GM18951 (cell line): ENCODE results near the gene TPM2.

Source experiments
- POLR2A ChIP-seq: IDR thresholded peaks from 4 replicates; pipeline ENCODE4 v1.6.1; 2011; ENCODE audit warnings: mild to moderate bottlenecking; ENCODE audit not compliant: insufficient read length, insufficient read depth; ENCODE audit errors: extremely low read depth
- in situ Hi-C: fragments of 300-500 bp; cut with MboI; formaldehyde crosslinking; loops from one replicate; pipeline ENCODE4 v1.12.0; 2022; ENCODE audit warnings: low sequenced_read_pairs, mixed read lengths, inconsistent platforms; ENCODE audit not compliant: unreplicated experiment

Gene TPM2

DNA sequence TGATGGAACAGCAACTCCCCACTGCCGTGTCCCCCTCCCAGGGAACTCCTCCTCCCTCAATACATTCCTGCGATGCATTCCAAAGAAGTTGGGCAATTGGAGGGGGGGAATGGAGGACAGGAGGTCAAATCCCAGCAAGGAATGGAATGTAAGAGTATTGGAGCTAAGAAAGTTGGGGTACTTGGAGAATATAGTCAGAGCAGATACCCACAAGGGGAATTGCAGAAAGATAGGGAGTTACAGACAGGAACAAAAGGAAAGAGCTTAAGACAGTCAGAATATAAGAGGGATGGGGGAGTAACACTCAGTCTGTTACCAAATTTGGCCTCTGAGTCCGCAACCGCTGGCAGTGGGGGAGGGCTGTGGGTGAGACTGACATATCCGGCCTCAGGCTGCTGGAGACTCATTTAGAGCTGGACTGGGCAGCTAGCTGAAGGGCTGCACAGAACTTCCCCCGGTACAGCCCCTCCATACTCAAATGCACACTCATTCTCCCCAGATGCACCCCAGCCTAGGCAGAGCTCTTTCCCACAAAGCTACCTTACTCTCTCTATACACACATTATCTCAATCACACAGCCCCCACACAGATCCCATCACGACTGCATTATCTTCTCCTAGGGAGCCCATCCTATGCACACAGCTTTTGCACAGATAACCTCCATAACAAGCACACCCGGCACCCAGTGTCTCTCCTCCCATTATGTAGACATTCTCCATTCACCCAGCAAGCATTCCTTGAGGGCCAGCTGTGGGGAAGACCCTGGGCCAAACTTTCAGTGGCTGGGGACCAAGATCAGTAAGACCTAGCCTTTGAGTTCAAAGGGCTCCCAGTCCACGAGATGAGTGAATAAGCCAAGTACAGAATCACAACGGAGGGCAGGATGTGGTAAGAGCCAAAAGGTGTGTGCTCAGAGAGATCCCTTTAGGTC, 38.6 kb upstream of the TPM2 start:
- peak; percentile 67 for TF ChIP-seq POLR2A
- in situ Hi-C loops = no loop called here

DNA sequence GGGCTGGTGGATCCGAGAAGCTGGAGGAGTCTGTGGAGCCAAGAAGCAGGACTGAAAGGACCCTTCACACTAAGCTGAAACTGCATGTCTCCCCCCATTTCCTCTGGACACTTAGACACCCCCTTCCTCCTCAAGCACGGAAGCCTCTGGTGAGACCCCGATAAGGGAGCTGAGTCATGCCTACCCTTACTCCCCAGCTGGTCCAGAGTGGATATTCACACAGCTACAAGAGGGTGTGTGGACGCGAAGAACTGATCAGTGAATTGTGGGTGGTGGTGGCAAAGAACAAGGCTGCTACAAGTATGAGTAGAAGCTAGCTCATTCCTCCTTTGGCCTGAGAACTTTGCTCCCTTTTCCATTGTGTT, 37.9 kb upstream of the TPM2 start:
- no peak for TF ChIP-seq POLR2A
- in situ Hi-C loops = no loop called here

GRCh38 chr9:35726931-35727330, 37.2 kb upstream of the TPM2 start:
- TF ChIP-seq POLR2A = no peak
- in situ Hi-C loops = no loop called here

DNA sequence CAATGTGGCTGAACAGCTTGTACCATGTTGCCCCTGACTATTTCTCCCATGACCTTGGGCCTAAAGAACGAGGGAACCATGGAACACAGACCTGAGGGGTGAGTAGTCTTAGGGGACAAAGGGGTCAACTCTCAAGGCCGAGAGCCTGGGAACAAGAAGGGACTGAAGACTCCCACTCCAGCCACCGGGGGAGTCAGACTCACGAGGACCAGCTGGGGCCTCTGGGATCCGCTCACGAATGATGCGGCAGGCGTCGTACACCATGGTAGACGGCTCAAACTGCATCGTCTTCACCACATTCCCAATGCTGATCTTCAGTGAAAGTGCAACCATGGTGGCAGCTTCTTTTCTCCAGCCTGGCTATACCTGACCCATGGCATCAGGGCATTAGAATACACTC, 35.6 kb upstream of the TPM2 start:
- TF ChIP-seq POLR2A = no peak
- in situ Hi-C loops = no loop called here

DNA sequence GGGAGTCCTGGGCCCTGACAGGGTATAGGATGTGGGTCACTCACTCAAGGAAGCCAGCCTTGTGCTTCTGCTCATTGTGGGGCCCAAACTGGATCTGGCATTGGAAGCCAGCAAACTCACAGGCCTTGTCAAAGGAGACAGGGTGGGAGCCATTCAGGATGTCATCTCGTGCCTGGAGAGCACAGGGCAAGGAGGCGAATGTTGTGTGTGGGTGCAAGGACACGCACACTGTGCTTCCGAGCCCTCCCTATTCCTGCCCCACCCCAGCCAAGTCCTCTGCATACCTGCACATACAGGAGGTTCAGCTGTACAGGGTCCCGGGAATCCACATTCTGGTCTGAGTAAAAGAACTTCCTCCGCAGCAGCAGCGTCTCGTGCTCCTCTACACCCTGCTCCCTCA, 34.2 kb upstream of the TPM2 start:
- in situ Hi-C loops = no loop called here
- TF ChIP-seq POLR2A = no peak

DNA sequence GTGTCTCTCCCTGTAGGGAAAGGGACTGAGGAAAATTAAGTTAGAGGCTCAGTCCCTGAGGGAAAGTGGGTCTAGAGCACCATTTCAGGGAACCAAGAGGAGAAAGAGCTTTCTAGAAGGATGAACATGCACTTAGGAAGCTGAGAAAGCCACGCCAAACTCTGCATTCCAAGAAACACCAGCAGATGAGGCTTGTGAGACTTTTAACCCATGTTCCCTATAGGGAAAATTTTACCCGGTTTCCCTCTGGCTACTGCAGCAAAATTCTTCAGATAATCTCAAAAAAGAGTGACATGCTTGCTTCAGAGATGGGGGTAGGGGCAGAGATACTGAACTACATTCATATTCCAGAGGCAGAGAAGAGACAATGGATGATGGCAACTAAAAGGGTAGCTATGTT, 33.7 kb upstream of the TPM2 start:
- in situ Hi-C loops = no loop called here

GRCh38 chr9:35719546-35719945, 29.8 kb upstream of the TPM2 start:
- no peak for TF ChIP-seq POLR2A
- in situ Hi-C loops = no loop called here

More for the DNA sequence above, 33.7 kb upstream of the TPM2 start:
- TF ChIP-seq POLR2A = no peak

GRCh38 chr9:35718721-35719511, 29.2 kb upstream of the TPM2 start:
- in situ Hi-C loops = no loop called here
- TF ChIP-seq POLR2A = no peak

DNA sequence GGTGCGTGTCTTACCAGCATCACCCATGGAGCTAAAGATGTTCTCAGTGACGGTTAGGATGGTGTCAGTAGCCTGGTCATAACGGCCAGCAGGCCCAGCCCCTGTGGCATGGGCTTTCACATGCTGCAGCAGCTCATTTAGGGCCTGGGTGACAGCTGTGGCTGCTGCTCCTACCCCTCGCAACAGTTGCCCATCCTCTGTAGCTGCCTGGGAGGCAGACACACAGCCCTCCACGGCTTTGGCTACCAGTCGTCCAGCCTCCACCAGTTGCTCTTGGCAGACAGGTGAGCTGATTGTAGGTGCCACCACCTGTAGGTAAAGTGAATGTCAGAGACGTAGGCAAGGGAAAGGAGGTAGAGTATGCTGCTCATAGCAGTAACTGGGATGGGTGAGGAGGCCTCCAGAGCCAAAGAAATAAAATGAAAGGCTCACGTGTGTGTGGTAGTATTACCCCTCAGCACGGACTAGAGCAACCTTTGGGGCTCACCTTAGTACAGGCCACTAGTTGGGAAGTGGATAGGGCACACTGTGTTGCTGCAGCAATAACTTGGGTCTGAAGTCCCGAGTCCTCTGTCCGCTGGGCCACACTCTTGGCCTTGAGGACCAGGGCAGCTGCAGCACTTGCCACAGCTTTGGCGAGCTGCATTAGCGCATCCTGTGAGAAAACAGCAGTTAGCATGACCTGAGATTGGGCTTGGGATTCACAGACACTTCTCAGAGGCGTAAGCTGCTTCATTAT, 27.6 kb upstream of the TPM2 start:
- in situ Hi-C loops = no loop called here
- no peak for TF ChIP-seq POLR2A

- in situ Hi-C loops = no loop called here
- no peak for TF ChIP-seq POLR2A
Observed at GRCh38 chr9:35716230-35716629, 26.5 kb upstream of the TPM2 start.

DNA sequence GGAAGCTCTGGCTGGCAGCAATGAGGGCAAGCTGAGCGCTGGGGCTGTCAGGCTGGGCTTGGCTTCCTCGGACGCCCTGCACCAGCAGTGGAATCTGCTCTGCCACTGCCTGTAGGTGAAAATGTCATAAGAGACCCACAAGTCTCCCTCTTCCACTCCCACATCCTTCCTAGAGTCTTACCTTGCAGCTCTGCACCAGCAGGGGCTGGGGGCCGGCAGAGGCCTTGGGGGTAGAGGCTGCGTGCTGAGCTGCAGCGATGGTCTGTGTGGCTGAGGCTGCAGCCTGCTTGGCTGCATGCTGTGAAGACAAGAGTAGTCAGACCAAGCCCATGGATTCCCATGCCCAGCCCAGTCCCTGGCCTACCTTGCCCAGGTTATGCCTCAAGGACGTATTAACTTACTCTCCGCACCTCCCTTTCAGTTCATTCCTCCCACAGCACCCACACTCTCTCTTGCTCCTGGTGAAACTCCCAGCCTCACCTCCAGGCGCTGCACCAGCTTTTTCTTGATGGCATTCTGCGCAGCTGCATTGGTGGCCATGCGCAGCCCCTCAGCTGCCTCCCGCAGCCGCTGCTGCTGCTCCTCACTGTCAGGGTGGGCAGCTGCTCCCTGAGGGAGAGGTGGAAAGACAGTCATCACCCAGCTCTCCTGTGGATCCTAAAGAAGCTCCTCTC, 25.0 kb upstream of the TPM2 start:
- in situ Hi-C loops = no loop called here
- TF ChIP-seq POLR2A = no peak

- in situ Hi-C loops = no loop called here
- TF ChIP-seq POLR2A = no peak
Observed at GRCh38 chr9:35714123-35714522, 24.4 kb upstream of the TPM2 start.

GRCh38 chr9:35713578-35713977, 23.9 kb upstream of the TPM2 start:
- in situ Hi-C loops = no loop called here
- TF ChIP-seq POLR2A = no peak

GRCh38 chr9:35712762-35713400, 23.2 kb upstream of the TPM2 start:
- in situ Hi-C loops = no loop called here

More at GRCh38 chr9:35712762-35713400, 23.2 kb upstream of the TPM2 start:
- TF ChIP-seq POLR2A = no peak
